Measurements from ENCODE around the gene SMAP2. TPM values are rescaled to one million over a fixed set of nuclear protein-coding genes. Genes with fewer than 3 reads are reported as not detected.
A peak's percentile ranks its signal among the peaks of the same experiment; 100 is the strongest.

SMAP2 gene
- total and polyA plus RNA-seq, 4 donors: 24.5 to 201 (median 51.3) TPM

- ATAC-seq (ENCODE audit: insufficient read depth, low FRiP score) (no peak), DNase-seq (peak; percentile 55 to 71 (median 58))
- TF ChIP-seq CTCF (IDR thresholded peaks at IDR 0.05; ENCODE audit: control extremely low read depth, extremely low read depth): no peak
- H3K27me3 ChIP-seq (ENCODE audit: control insufficient read depth in 3 of 3, insufficient read depth in 3 of 3, low read length in 2 of 3): no peaks in the 10 kb centered on the region
- H3K27ac ChIP-seq (ENCODE audit: low read depth in 1 of 2, low read length in 1 of 2): no peak overlapping the region
- 34 to 61% methylated on average over 15 of the region's 15 CpGs for WGBS, 2 donors
- H3K9me3 ChIP-seq (ENCODE audit: control insufficient read depth in 4 of 4, insufficient read depth in 3 of 4, low read length in 3 of 4): no peaks in the 10 kb centered on the region
- H3K4me1 ChIP-seq (ENCODE audit: control insufficient read depth in 5 of 5, insufficient read depth in 5 of 5, low read length in 5 of 5): peaks cover 0 to 17% (median 7%) of the 10 kb centered on the region in 5 donors
- H3K4me3 ChIP-seq: no peak overlapping the region
- H3K9ac ChIP-seq (ENCODE audit: insufficient read depth in 1 of 2, low read length in 2 of 2): no peak overlapping the region
- H3K36me3 ChIP-seq (ENCODE audit: control insufficient read depth in 4 of 4, insufficient read depth in 4 of 4, low read length in 4 of 4): peaks cover 2 to 8% (median 6%) of the 10 kb centered on the region in 4 donors
Observed at GRCh38 chr1:40421431-40422384, 48.2 kb downstream of the SMAP2 start.

DNA sequence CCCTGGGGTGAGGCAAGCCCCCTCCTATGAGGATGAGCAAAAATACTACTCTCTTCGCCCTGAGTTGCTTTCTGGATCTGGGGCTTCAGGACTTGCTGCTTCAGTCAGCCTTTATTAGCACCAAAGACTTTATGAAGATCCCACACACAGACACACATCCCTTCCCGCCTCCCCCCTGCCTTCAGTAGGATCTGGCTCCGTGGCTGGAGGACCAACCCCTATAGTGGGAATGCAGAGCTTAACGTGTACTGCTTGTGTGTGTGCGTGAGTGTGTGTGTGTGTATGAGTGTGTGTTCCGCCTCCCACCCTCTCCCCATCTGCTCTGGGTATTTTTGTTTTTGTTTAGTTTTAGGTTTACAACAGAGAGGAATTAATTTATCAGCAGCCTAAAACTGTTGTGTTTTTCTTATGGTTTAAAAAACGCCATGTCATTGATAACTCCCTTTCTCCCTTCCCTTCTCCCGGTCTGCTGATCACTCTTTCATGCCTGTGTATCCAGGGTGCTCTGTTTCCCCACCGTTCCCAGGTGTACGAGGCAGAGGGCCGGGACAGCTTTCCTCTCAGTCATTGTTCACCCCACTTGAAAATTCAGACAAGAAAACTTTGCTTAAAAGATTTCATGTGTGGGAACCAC lies 49.2 kb downstream of the SMAP2 start:
- no peak overlapping the region for H3K9ac ChIP-seq (ENCODE audit: insufficient read depth in 1 of 2, low read length in 2 of 2)
- 74 to 81% methylated on average over 11 of the region's 11 CpGs for WGBS, 2 donors
- H3K9me3 ChIP-seq (ENCODE audit: control insufficient read depth in 4 of 4, insufficient read depth in 3 of 4, low read length in 3 of 4): no peaks in the 10 kb centered on the region
- H3K36me3 ChIP-seq (ENCODE audit: control insufficient read depth in 4 of 4, insufficient read depth in 4 of 4, low read length in 4 of 4): peaks cover 0 to 5% (median 0%) of the 10 kb centered on the region in 4 donors
- H3K4me3 ChIP-seq: no peak overlapping the region
- H3K27me3 ChIP-seq (ENCODE audit: control insufficient read depth in 3 of 3, insufficient read depth in 3 of 3, low read length in 2 of 3): no peaks in the 10 kb centered on the region
- ATAC-seq (ENCODE audit: insufficient read depth, low FRiP score) (no peak), DNase-seq (peak in 2 of 3 donors; percentile 10 to 26)
- no peak overlapping the region for H3K27ac ChIP-seq (ENCODE audit: low read depth in 1 of 2, low read length in 1 of 2)
- peaks cover 0 to 17% (median 7%) of the 10 kb centered on the region in 5 donors for H3K4me1 ChIP-seq (ENCODE audit: control insufficient read depth in 5 of 5, insufficient read depth in 5 of 5, low read length in 5 of 5)
- TF ChIP-seq CTCF (IDR thresholded peaks at IDR 0.05; ENCODE audit: control extremely low read depth, extremely low read depth): no peak

DNA sequence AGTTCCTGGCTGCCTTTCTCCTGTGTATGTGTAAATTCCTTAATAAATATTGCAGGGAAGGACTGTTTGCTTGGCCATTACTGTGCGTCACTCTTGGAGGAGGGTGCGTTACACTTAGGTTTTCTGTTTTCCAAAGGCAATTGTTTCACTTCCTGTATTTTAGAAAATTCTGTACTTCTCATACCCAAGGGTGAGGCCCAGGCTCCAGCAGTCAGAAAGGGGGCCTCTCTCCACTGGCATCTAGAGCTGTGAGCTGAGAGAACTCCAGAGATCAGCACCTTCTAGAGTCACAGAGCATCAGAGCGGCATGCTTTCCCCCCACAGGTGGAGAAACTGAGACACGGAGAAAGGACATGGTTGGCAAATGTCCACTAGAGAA lies 49.7 kb downstream of the SMAP2 start:
- DNase-seq (peak in 2 of 3 donors; percentile 7 to 29), ATAC-seq (ENCODE audit: insufficient read depth, low FRiP score) (peak; percentile 34)
- Histone ChIP-seq H3K27me3 (ENCODE audit: control insufficient read depth in 3 of 3, insufficient read depth in 3 of 3, low read length in 2 of 3) (no peaks in the 10 kb centered on the region), H3K4me1 (ENCODE audit: control insufficient read depth in 5 of 5, insufficient read depth in 5 of 5, low read length in 5 of 5) (peaks cover 0 to 17% (median 7%) of the 10 kb centered on the region in 5 donors), H3K27ac (ENCODE audit: low read depth in 1 of 2, low read length in 1 of 2) (peak overlapping the region in 1 of 2 donors; percentile 72), H3K4me3 (no peak overlapping the region), H3K9me3 (ENCODE audit: control insufficient read depth in 4 of 4, insufficient read depth in 3 of 4, low read length in 3 of 4) (no peaks in the 10 kb centered on the region), H3K9ac (ENCODE audit: insufficient read depth in 1 of 2, low read length in 2 of 2) (no peak overlapping the region), H3K36me3 (ENCODE audit: control insufficient read depth in 4 of 4, insufficient read depth in 4 of 4, low read length in 4 of 4) (peaks cover 0 to 5% (median 0%) of the 10 kb centered on the region in 4 donors)
- WGBS, 2 donors: 68 to 73% methylated on average over 4 of the region's 4 CpGs
- no peak for TF ChIP-seq CTCF (IDR thresholded peaks at IDR 0.05; ENCODE audit: control extremely low read depth, extremely low read depth)
